Measurements from ENCODE around the gene CFB. TPM values are rescaled to one million over a fixed set of nuclear protein-coding genes. Genes with fewer than 3 reads are reported as not detected.

CFB gene
- polyA plus RNA-seq, 1 donor from 2014 or later, result not detected

DNA sequence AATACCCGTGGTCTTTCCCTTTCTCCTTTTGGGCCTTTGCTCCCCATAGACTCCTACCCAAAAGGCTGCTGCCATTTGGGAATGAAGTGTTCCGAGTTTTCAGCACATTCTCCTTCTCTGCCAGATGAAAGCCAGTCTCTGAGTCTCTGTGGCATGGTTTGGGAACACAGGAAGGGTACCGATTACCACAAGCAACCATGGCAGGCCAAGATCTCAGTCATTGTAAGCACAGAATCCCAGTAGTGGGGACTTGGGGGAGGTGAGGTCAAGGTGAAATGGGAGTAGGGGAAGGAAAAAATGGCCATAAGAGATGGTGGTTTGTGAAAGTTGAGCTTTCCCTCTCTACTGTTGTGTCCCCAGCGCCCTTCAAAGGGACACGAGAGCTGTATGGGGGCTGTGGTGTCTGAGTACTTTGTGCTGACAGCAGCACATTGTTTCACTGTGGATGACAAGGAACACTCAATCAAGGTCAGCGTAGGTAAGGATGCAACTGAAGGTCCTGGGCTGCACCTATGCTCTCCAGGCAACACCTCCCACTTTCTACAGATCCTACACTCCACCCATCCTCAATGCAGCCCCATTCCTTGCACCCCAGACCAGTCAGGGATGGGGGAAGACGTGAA is 4.1 kb downstream of the CFB start:
- no peaks in the 10 kb centered on the region for H3K4me1 Mint-ChIP-seq
- peaks cover 5% of the 10 kb centered on the region for H3K27me3 Mint-ChIP-seq
- no peaks in the 10 kb centered on the region for H3K9me3 Mint-ChIP-seq
- H3K36me3 Mint-ChIP-seq, result peaks cover 2% of the 10 kb centered on the region
- no peak overlapping the region for H3K4me3 Mint-ChIP-seq
- no peak overlapping the region for H3K27ac Mint-ChIP-seq

DNA sequence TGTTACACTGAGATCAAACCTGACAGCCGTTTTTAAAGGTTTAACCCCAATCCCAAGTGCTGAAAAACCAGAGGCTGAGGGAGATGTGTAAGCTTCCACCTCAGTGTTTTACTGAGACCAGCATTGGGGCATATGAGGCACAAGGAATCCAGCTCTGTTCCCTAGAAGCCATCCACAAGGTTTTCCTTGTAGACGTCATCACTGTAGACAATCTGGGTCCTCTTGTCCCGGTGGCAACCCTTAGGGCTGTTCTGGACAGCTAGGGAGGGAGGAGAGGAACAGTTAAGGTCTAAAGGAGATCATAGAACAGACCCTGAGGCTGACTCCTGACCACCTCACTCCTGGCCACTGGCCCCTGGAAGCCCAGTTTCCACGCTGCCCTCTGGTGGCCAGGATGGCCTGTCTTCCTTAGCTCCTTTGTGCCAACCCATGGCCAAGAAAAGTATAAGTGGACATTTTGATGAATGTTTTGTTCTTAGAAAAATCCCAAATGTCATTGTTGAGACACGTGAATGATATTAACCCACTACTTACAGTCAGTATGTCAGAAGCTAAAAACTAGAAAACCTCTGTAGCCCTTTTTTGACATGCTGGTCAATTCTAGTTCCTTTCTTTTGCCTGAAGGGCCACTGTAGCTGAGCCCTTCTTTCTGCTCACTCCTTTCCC is 6.4 kb downstream of the CFB start:
- peaks cover 0 to 2% (median 0%) of the 10 kb centered on the region in 3 donors for H3K4me1 Mint-ChIP-seq
- peaks cover 4% of the 10 kb centered on the region for H3K36me3 Mint-ChIP-seq
- no peaks in the 10 kb centered on the region for H3K27me3 Mint-ChIP-seq
- H3K4me3 Mint-ChIP-seq, result no peak overlapping the region
- no peaks in the 10 kb centered on the region for H3K9me3 Mint-ChIP-seq
- peak overlapping the region in 1 of 3 donors; percentile 29 for H3K27ac Mint-ChIP-seq

DNA sequence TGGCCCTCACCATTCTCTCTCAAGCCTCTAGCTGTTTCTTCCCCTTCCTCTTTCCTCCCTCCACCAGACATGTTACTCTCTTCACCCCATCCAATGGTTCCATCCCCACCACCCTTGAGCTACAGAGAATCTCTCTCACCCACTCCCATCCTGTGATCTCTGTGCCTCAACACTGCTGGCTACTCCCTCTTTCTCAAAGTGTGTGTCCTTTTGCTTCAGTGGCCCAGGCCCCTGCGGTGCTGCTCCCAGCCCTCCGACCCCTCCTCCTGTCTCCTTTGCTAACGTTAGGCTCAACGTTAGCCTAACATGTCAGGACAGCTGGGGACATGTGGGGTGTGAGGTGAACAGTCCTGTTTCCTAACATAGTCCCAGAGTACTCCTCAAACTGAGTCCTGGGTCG is 7.0 kb downstream of the CFB start:
- Mint-ChIP-seq H3K9me3 (no peaks in the 10 kb centered on the region), H3K27me3 (no peaks in the 10 kb centered on the region), H3K4me1 (peaks cover 4 to 7% (median 4%) of the 10 kb centered on the region in 3 donors), H3K4me3 (no peak overlapping the region), H3K36me3 (peaks cover 4% of the 10 kb centered on the region), H3K27ac (peak overlapping the region in 1 of 3 donors; percentile 29)

DNA sequence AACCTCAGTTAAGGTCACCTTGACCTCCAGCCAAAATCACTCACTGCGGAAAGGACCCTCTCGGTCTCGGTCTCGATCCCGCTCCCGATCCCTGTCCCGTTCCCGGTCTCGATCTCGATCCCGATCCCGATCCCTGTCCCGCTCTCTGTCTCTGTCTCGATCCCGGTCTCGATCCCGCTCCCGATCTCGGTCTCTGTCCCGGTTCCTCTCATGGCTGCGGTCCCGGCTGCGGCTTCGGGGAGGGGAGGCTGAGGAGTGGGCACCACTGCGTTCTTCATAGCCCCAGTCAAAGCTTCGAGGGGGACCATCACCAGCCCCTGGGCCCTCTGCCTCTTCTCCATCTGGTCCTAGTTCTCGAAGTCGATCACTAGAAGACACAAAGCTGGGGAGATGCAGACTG is 8.6 kb downstream of the CFB start:
- peak overlapping the region in 1 of 3 donors; percentile 25 for H3K27ac Mint-ChIP-seq
- no peaks in the 10 kb centered on the region for H3K27me3 Mint-ChIP-seq
- H3K36me3 Mint-ChIP-seq, result peaks cover 4% of the 10 kb centered on the region
- peaks cover 12 to 18% (median 15%) of the 10 kb centered on the region in 3 donors for H3K4me1 Mint-ChIP-seq
- peak overlapping the region in 1 of 4 donors; percentile 9 for H3K4me3 Mint-ChIP-seq
- H3K9me3 Mint-ChIP-seq, result no peaks in the 10 kb centered on the region

DNA sequence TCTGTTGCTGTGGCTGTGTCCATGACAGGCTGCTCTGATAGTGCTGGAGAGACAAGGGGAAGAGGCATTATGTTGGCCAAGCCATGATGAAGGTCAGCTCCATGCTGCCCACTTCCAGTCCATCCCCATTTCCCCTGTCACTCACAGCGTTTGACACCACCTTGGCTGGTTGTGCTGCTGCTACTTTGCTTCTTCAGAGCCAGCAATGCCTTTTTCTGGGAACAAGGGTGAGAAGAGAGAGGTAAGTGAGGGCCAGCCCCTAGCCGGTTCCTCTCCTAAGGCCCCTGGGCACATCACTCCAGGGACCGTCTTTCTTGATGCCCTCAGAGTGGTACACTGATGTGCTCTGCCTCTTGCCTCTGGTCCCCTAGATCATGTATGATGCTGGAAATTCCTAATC is 10.9 kb downstream of the CFB start:
- Mint-ChIP-seq H3K9me3 (no peaks in the 10 kb centered on the region), H3K27me3 (no peaks in the 10 kb centered on the region)

DNA sequence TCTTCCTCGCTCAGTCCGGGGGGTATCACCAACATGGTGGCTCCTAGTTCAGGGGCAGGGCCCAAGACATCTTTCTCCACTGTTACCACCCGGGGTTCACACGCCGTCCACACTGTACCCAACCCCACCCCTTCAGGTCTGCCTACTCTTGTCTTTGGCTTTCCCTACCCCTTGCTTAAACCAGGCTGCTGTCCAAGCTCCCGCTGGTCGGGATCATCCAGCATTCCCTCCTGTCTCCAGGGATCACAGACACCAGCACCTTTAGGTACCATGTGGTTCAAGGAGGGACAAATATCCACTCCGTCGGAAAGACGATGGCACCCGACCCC is 12.5 kb downstream of the CFB start:
- Mint-ChIP-seq H3K4me1 (peaks cover 13 to 22% (median 18%) of the 10 kb centered on the region in 3 donors), H3K9me3 (no peaks in the 10 kb centered on the region), H3K27ac (peak overlapping the region; percentile 95 to 97 (median 97)), H3K36me3 (peaks cover 6% of the 10 kb centered on the region), H3K27me3 (no peaks in the 10 kb centered on the region), H3K4me3 (peak overlapping the region; percentile 92 to 98 (median 95))

More for the DNA sequence above, 10.9 kb downstream of the CFB start:
- H3K27ac Mint-ChIP-seq, result peak overlapping the region in 1 of 3 donors; percentile 97
- peak overlapping the region in 1 of 4 donors; percentile 95 for H3K4me3 Mint-ChIP-seq
- H3K4me1 Mint-ChIP-seq, result peaks cover 12 to 19% (median 18%) of the 10 kb centered on the region in 3 donors
- H3K36me3 Mint-ChIP-seq, result peaks cover 6% of the 10 kb centered on the region

DNA sequence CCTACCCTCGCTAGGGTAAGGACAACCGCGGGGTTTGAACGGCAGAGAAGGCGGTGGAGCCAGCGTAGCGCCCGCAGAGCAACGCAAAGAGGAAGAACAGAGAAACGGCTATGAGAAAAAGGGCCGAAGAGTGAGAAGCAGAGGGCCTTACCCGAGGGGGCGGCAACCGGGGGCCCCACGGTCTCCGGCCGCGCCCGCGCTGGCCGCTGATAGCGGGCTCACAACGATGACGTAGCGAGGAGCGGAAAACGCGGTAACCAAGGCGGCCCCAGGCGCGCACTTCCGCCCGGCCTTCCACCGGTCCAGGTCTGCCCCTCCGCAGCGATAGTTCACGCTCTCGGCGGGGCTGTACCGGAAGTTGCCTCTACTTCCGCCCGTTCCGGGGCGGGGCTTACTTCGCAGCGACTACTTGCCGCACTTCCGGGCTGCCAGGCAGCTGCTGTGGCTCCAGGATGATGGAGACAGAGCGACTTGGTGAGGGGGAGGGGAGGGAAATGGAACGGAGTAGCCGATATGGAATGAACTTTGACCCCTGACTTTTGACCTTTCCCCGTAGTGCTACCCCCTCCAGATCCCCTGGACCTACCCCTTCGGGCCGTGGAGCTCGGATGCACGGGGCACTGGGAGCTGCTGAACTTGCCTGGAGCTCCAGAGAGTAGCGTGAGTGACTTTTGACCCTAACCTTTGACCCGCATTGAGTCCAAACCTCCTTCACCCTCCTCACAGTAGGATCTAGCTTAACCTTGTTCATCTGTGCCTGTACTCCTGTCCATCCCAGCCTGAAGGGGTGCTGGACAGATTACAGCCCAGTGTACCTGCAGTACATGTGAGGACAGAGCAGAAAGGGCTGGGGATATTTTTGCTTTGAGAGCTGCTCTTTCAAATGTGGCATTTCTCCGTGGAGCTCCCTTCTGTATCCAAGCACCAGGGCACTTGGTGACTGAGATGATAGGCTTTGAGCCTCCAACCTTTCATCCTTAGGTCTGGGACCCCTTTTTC is 13.1 kb downstream of the CFB start, which contains the start of the genes NELFE and SKIC2:
Gene NELFE, minus strand, starts transcription at position 231 of the 999 bp plus-strand sequence. CDS start 525 bp downstream, outside the sequence.
Gene SKIC2, plus strand, starts transcription at position 435 of the 999 bp plus-strand sequence. Its CDS starts 18 bp downstream, at position 453.
- H3K4me1 Mint-ChIP-seq, result peaks cover 13 to 22% (median 18%) of the 10 kb centered on the region in 3 donors
- peak within 1 kb of the TSS; percentile 95 to 97 (median 97) for H3K27ac Mint-ChIP-seq
- H3K9me3 Mint-ChIP-seq, result no peaks in the 10 kb centered on the region
- H3K4me3 Mint-ChIP-seq, result peak within 1 kb of the TSS; percentile 92 to 98 (median 95)
- peaks cover 6% of the 10 kb centered on the region for H3K36me3 Mint-ChIP-seq
- no peaks in the 10 kb centered on the region for H3K27me3 Mint-ChIP-seq

DNA sequence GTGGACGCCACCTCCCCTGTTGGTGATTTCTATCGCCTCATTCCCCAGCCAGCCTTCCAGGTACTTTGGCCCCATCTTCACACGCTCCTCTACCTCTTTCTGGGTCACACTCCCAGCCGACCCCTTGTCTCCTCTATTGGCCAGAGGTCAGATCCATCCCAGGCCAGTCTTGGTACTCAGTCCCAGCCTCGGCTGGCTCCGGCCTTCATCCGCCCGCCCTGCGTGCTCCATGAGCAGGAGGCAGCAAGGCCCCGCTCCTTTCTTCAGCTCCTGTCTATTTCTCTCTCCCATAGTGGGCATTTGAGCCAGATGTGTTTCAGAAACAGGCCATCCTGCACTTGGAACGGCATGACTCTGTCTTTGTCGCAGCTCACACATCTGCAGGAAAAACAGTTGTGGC is 15.7 kb downstream of the CFB start:
- peaks cover 6% of the 10 kb centered on the region for H3K36me3 Mint-ChIP-seq
- H3K9me3 Mint-ChIP-seq, result no peaks in the 10 kb centered on the region
- no peaks in the 10 kb centered on the region for H3K27me3 Mint-ChIP-seq
- peaks cover 13 to 22% (median 18%) of the 10 kb centered on the region in 3 donors for H3K4me1 Mint-ChIP-seq
- peak overlapping the region in 1 of 3 donors; percentile 72 for H3K27ac Mint-ChIP-seq
- H3K4me3 Mint-ChIP-seq, result peak overlapping the region in 1 of 4 donors; percentile 43

DNA sequence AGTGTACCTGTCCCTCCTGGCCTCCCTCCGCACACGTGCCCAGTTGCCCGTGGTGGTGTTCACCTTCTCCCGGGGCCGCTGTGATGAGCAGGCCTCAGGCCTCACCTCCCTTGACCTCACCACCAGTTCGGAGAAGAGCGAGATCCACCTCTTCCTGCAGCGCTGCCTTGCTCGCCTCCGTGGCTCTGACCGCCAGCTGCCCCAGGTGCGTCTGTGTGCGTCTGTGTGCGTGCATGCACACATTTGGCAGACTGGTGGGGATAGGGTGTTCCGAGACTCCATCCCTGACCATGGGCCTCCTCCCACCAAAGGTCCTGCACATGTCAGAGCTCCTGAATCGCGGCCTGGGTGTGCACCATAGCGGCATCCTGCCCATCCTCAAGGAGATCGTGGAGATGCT is 18.0 kb downstream of the CFB start:
- no peak overlapping the region for H3K27ac Mint-ChIP-seq
- peak overlapping the region in 1 of 4 donors; percentile 23 for H3K4me3 Mint-ChIP-seq
- peaks cover 5 to 11% (median 6%) of the 10 kb centered on the region in 3 donors for H3K4me1 Mint-ChIP-seq
- peaks cover 7% of the 10 kb centered on the region for H3K36me3 Mint-ChIP-seq
- H3K27me3 Mint-ChIP-seq, result no peaks in the 10 kb centered on the region
- no peaks in the 10 kb centered on the region for H3K9me3 Mint-ChIP-seq

DNA sequence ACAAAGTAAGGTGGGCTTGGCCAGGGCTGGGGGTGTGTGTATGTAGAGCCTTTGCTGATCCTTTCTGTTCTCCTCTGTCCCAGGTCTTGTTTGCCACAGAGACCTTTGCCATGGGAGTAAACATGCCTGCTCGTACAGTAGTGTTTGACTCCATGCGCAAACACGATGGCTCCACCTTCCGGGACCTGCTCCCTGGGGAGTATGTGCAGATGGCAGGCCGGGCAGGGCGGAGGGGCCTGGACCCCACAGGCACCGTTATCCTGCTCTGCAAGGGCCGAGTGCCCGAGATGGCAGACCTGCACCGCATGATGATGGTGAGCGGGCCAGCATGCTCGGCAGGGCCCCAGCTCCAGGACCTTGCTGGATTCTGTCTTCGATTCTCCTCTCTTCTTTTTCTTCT is 19.8 kb downstream of the CFB start:
- Mint-ChIP-seq H3K36me3 (peaks cover 12% of the 10 kb centered on the region), H3K4me3 (peak overlapping the region in 1 of 4 donors; percentile 0), H3K9me3 (no peaks in the 10 kb centered on the region), H3K27ac (peak overlapping the region in 1 of 3 donors; percentile 19), H3K4me1 (peaks cover 0 to 9% (median 8%) of the 10 kb centered on the region in 3 donors), H3K27me3 (no peaks in the 10 kb centered on the region)

DNA sequence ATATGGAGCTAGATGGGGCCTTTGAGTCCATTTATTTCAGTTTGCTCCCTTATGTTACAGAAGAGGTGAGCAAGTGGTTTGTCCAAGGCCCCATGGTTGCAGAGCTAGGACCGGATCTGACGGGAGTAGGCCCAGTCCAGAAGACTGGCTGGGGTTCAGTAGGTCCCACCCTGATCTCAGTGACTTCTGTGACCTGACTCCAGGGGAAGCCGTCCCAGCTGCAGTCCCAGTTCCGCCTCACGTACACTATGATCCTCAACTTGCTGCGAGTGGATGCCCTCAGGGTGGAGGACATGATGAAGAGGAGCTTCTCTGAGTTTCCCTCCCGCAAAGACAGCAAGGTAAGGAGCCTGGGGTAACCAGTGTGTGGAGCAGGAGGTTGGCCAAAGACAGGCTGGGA is 20.6 kb downstream of the CFB start:
- Mint-ChIP-seq H3K4me1 (peaks cover 0 to 9% (median 8%) of the 10 kb centered on the region in 3 donors), H3K9me3 (no peaks in the 10 kb centered on the region), H3K36me3 (peaks cover 12% of the 10 kb centered on the region), H3K27ac (peak overlapping the region in 1 of 3 donors; percentile 39), H3K4me3 (no peak overlapping the region), H3K27me3 (no peaks in the 10 kb centered on the region)

DNA sequence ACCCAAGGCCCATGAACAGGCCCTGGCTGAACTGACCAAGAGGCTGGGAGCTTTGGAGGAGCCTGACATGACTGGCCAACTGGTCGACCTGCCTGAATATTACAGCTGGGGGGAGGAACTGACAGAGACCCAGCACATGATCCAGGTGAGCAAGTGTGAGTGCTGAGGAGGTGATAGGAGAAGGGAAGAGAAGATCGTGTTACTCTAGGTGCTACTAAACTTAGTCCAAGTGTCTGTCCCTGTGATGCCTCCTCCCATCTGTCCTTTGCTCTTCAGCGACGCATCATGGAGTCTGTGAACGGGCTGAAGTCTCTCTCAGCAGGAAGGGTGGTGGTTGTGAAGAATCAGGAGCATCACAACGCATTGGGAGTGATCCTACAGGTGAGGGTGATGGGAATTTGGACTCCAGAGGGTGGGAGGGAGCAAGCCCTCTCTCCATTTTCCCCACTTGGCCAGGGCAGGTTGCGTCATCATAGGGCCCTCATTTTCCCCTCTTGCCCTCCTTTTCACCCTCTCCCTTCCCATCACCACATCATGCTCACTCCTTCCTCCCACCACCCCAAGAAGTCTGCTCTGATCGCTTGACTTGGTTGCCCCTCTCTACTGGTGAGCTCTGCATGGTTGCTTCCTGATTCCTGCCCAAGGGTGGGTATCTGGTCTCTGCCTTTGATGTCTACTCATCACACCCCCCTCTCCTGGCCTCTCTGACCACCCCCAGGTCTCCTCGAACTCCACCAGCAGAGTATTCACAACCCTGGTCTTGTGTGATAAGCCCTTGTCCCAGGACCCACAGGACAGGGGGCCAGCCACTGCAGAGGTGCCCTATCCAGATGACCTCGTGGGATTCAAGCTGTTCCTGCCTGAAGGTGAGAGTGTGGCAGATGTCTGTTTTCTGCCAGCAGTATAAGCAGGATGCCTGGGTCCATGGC is 21.4 kb downstream of the CFB start:
- peaks cover 0 to 9% (median 7%) of the 10 kb centered on the region in 3 donors for H3K4me1 Mint-ChIP-seq
- H3K36me3 Mint-ChIP-seq, result peaks cover 9% of the 10 kb centered on the region
- no peaks in the 10 kb centered on the region for H3K9me3 Mint-ChIP-seq
- peak overlapping the region in 1 of 4 donors; percentile 24 for H3K4me3 Mint-ChIP-seq
- peak overlapping the region in 2 of 3 donors; percentile 48 to 84 for H3K27ac Mint-ChIP-seq
- H3K27me3 Mint-ChIP-seq, result peaks cover 2% of the 10 kb centered on the region

DNA sequence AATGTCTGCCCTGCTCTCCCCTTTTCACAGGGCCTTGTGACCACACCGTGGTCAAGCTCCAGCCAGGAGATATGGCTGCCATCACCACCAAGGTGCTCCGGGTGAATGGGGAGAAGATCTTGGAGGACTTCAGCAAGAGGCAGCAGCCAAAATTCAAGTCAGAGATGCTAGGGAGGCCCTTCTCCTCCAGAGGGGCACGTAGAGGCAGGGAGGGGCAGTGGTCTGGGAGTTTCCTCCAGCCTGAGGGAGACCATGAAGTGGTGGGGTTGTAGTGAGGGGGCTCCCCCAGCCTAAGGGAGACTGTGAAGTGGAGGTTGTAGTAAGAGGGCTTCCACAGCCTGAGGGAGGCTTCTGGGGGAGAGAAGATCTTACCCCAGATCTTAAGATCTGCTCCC is 22.0 kb downstream of the CFB start:
- H3K27ac Mint-ChIP-seq, result peak overlapping the region in 2 of 3 donors; percentile 48 to 84
- H3K36me3 Mint-ChIP-seq, result peaks cover 9% of the 10 kb centered on the region
- H3K9me3 Mint-ChIP-seq, result no peaks in the 10 kb centered on the region
- H3K27me3 Mint-ChIP-seq, result peaks cover 2% of the 10 kb centered on the region
- H3K4me1 Mint-ChIP-seq, result peaks cover 0 to 14% (median 10%) of the 10 kb centered on the region in 3 donors
- peak overlapping the region in 1 of 4 donors; percentile 24 for H3K4me3 Mint-ChIP-seq
